Ishikawa (cell line): ENCODE data around the gene IFITM10.

Experiments used
- CEBPB ChIP-seq: IDR thresholded peaks from 2 replicates; pipeline ENCODE4 v1.6.1; 2012
- CREB1 ChIP-seq: IDR thresholded peaks from 2 replicates; pipeline ENCODE4 v1.6.1; 2012; ENCODE audit warnings: low read depth
- EGR1 ChIP-seq: IDR thresholded peaks from 2 replicates; pipeline ENCODE4 v1.6.1; 2012
- EP300 ChIP-seq: IDR thresholded peaks from 2 replicates; pipeline ENCODE4 v1.6.1; 2012; ENCODE audit warnings: borderline replicate concordance
- FOXM1 ChIP-seq: IDR thresholded peaks from 2 replicates; pipeline ENCODE4 v1.6.1; 2012; ENCODE audit warnings: low read depth, borderline replicate concordance
- MAX ChIP-seq: IDR thresholded peaks from 2 replicates; pipeline ENCODE4 v1.6.1; 2012
- NFIC ChIP-seq: IDR thresholded peaks from 2 replicates; pipeline ENCODE4 v1.6.1; 2012
- RAD21 ChIP-seq: IDR thresholded peaks from 2 replicates; pipeline ENCODE4 v1.6.1; 2012; ENCODE audit warnings: low read depth
- REST ChIP-seq: IDR thresholded peaks from 2 replicates; pipeline ENCODE4 v1.6.1; 2012; ENCODE audit warnings: low read depth, mild to moderate bottlenecking
- TAF1 ChIP-seq: IDR thresholded peaks from 2 replicates; pipeline ENCODE4 v1.6.1; 2012; ENCODE audit warnings: low read depth, mild to moderate bottlenecking
- TCF12 ChIP-seq: IDR thresholded peaks from 2 replicates; pipeline ENCODE4 v1.6.1; 2012; ENCODE audit warnings: low read depth
- TEAD4 ChIP-seq: IDR thresholded peaks from 2 replicates; pipeline ENCODE4 v1.6.1; 2012
- USF1 ChIP-seq: IDR thresholded peaks from 2 replicates; pipeline ENCODE4 v1.6.1; 2012
- YY1 ChIP-seq: IDR thresholded peaks from 2 replicates; pipeline ENCODE4 v1.6.1; 2012; ENCODE audit warnings: low read depth
- ZBTB7A ChIP-seq: IDR thresholded peaks from 2 replicates; pipeline ENCODE4 v1.6.1; 2012; ENCODE audit warnings: low read depth

The IFITM10 gene

GRCh38 chr11:1770061-1770460, 19.7 kb upstream of the IFITM10 start:
- TF ChIP-seq ZBTB7A (no peak), TAF1 (no peak), NFIC (no peak), TCF12 (no peak), EGR1 (no peak), RAD21 (no peak), MAX (no peak), TEAD4 (no peak), YY1 (no peak), CREB1 (no peak), FOXM1 (no peak)

- TF ChIP-seq CREB1 (no peak), TCF12 (no peak), EGR1 (no peak), RAD21 (no peak), NFIC (no peak), TAF1 (no peak), FOXM1 (no peak), TEAD4 (no peak), EP300 (no peak), CEBPB (no peak), REST (no peak)
These were observed 17.7 kb upstream of the IFITM10 start for GRCh38 chr11:1768141-1768469.

GRCh38 chr11:1767399-1768140, 17.2 kb upstream of the IFITM10 start:
- TF ChIP-seq TCF12 (no peak), MAX (no peak), TEAD4 (no peak), ZBTB7A (no peak), RAD21 (no peak), CREB1 (no peak), FOXM1 (no peak), REST (no peak), NFIC (no peak), USF1 (no peak), YY1 (no peak), CEBPB (no peak), EGR1 (no peak), TAF1 (no peak), EP300 (no peak)

GRCh38 chr11:1766719-1767398, 16.5 kb upstream of the IFITM10 start:
- no peak for TF ChIP-seq TEAD4
- TF ChIP-seq RAD21, result no peak
- TF ChIP-seq REST, result no peak
- no peak for TF ChIP-seq YY1
- TF ChIP-seq ZBTB7A, result no peak
- no peak for TF ChIP-seq EGR1
- TF ChIP-seq FOXM1, result no peak
- no peak for TF ChIP-seq NFIC
- no peak for TF ChIP-seq MAX
- TF ChIP-seq USF1, result no peak
- TF ChIP-seq TCF12, result no peak
- no peak for TF ChIP-seq EP300
- TF ChIP-seq TAF1, result no peak
- TF ChIP-seq CEBPB, result no peak
- TF ChIP-seq CREB1, result no peak
